SU-DHL-6 (cell line): ENCODE measurements around the gene DCHS2.

Experiments
- H2AFZ ChIP-seq: fragments of 200-600 bp; sonication (generic); 2 replicates; pipeline ENCODE4 v1.6.1; 2014; ENCODE audit warnings: low read depth, mild to moderate bottlenecking, moderate library complexity, mixed read lengths, antibody characterized with exemption, low read length; ENCODE audit not compliant: severe bottlenecking
- H3F3A ChIP-seq: fragments of 200-600 bp; shearing (Covaris generic); 2 replicates; pipeline ENCODE4 v1.6.0; 2016; ENCODE audit warnings: antibody characterized with exemption, mild to moderate bottlenecking; ENCODE audit not compliant: insufficient read depth
- H3K27ac ChIP-seq: fragments of 200-600 bp; sonication (generic); 2 replicates; pipeline ENCODE4 v1.5.1; 2016; ENCODE audit warnings: low read depth, mild to moderate bottlenecking, low read length, moderate library complexity, mixed read lengths
- H3K27me3 ChIP-seq: fragments of 200-600 bp; sonication (generic), shearing (Covaris generic); 2 replicates; pipeline ENCODE4 v1.6.0; 2014; ENCODE audit warnings: mild to moderate bottlenecking, low read length
- H3K36me3 ChIP-seq: fragments of 200-600 bp; sonication (generic); 2 replicates; pipeline ENCODE4 v1.6.1; 2014; ENCODE audit warnings: mild to moderate bottlenecking, low read length, mixed read lengths
- H3K4me2 ChIP-seq: fragments of 300-600, 200-600 bp; shearing (Covaris generic), sonication (generic); 2 replicates; pipeline ENCODE4 v1.6.0; 2014; ENCODE audit warnings: low read length, low read depth, mild to moderate bottlenecking; ENCODE audit not compliant: poor library complexity, severe bottlenecking
- H3K4me3 ChIP-seq: fragments of 200-600 bp; sonication (generic); 2 replicates; pipeline ENCODE4 v1.5.1; 2014; ENCODE audit warnings: antibody characterized with exemption, low read length, mild to moderate bottlenecking, mixed read lengths; ENCODE audit not compliant: insufficient read depth, poor library complexity, severe bottlenecking
- H3K79me2 ChIP-seq: fragments of 200-600 bp; sonication (generic); 2 replicates; pipeline ENCODE4 v1.6.1; 2014; ENCODE audit warnings: mild to moderate bottlenecking, low read length, moderate library complexity; ENCODE audit not compliant: insufficient read depth
- H3K9ac ChIP-seq: fragments of 200-600 bp; sonication (generic); 2 replicates; pipeline ENCODE4 v1.7.0; 2014; ENCODE audit warnings: mild to moderate bottlenecking, low read length
- H3K9me2 ChIP-seq: fragments of 200-600 bp; sonication (generic); replicated peaks from 2 replicates; pipeline ENCODE4 v1.6.1; 2014; ENCODE audit warnings: low read length; ENCODE audit not compliant: insufficient read depth
- H3K9me3 ChIP-seq: fragments of 200-600 bp; sonication (generic); 2 replicates; pipeline ENCODE4 v1.6.1; 2014; ENCODE audit warnings: low read length, mixed read lengths; ENCODE audit not compliant: insufficient read depth
- H4K20me1 ChIP-seq: fragments of 200-600 bp; sonication (generic); 2 replicates; pipeline ENCODE4 v1.6.1; 2014; ENCODE audit warnings: low read depth, mild to moderate bottlenecking, antibody characterized with exemption, low read length, moderate library complexity, mixed read lengths
- EZH2phosphoT487 ChIP-seq: fragments of 200-600 bp; sonication (generic), shearing (Covaris generic); conservative IDR thresholded peaks from 2 replicates; pipeline ENCODE4 v1.6.1; 2018; ENCODE audit warnings: mild to moderate bottlenecking, antibody characterized with exemption, low read length, moderate library complexity, mixed read lengths
- TF ChIP-seq, protein P1 (sequence below): fragments of 200-600 bp; sonication (generic); IDR thresholded peaks from one replicate; pipeline ENCODE4 v1.5.1; 2017; ENCODE audit warnings: antibody characterized with exemption, mild to moderate bottlenecking, low read length, moderate library complexity; ENCODE audit not compliant: insufficient read depth, poor library complexity, severe bottlenecking

The DCHS2 gene

DNA sequence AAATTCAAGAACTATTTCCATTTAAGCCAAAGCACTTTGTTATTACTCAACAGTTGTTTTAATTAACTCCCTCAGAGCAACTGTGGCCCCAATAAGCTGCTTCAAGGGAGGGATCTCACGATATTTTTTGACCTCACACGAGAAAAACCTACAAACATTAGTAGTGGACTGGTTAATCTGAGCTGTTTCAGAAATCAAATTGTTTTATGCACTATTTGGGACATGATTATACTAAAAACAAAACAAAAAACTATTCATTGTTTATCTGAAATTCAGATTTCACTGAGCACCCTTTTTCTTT lies 74.3 kb downstream of the DCHS2 start:
- Histone ChIP-seq H3K9me3 (no peaks in the 10 kb centered on the region), H2AFZ (no peak overlapping the region), H3K4me3 (no peak overlapping the region), H3K9me2 (no peaks in the 10 kb centered on the region), H3F3A (no peaks in the 10 kb centered on the region), H3K9ac (no peak overlapping the region), H3K79me2 (no peaks in the 10 kb centered on the region), H4K20me1 (no peaks in the 10 kb centered on the region), H3K4me2 (no peak overlapping the region), H3K27ac (no peak overlapping the region), H3K27me3 (no peaks in the 10 kb centered on the region), H3K36me3 (no peaks in the 10 kb centered on the region)
- TF ChIP-seq EZH2phosphoT487 = no peak
- TF ChIP-seq, protein P1, sequence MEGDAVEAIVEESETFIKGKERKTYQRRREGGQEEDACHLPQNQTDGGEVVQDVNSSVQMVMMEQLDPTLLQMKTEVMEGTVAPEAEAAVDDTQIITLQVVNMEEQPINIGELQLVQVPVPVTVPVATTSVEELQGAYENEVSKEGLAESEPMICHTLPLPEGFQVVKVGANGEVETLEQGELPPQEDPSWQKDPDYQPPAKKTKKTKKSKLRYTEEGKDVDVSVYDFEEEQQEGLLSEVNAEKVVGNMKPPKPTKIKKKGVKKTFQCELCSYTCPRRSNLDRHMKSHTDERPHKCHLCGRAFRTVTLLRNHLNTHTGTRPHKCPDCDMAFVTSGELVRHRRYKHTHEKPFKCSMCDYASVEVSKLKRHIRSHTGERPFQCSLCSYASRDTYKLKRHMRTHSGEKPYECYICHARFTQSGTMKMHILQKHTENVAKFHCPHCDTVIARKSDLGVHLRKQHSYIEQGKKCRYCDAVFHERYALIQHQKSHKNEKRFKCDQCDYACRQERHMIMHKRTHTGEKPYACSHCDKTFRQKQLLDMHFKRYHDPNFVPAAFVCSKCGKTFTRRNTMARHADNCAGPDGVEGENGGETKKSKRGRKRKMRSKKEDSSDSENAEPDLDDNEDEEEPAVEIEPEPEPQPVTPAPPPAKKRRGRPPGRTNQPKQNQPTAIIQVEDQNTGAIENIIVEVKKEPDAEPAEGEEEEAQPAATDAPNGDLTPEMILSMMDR = no peak

DNA sequence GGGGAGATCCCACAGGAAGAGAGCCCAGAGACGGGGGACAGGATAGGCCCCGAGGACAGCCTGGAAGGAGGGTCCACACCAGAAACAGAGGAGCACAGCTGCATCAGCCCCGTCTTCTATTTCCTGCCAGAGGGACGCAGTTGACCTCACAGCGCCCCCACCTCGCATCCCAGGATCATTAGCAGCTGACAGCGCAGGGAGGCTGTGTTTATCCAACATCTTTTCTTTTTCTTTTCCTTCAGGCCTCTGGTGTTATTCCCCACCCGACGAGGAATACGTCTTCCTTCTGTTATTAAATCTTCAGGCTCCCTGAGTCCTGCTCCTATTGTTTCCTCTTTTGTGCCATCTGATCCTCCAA lies 75.4 kb downstream of the DCHS2 start:
- TF ChIP-seq, protein P1 = no peak
- TF ChIP-seq EZH2phosphoT487 = no peak
- Histone ChIP-seq H3F3A (no peaks in the 10 kb centered on the region), H3K36me3 (no peaks in the 10 kb centered on the region), H3K27me3 (no peaks in the 10 kb centered on the region), H3K79me2 (no peaks in the 10 kb centered on the region), H4K20me1 (no peaks in the 10 kb centered on the region), H3K27ac (no peak overlapping the region), H3K9me2 (no peaks in the 10 kb centered on the region), H3K9me3 (no peaks in the 10 kb centered on the region), H2AFZ (no peak overlapping the region), H3K4me3 (no peak overlapping the region), H3K9ac (no peak overlapping the region), H3K4me2 (no peak overlapping the region)

DNA sequence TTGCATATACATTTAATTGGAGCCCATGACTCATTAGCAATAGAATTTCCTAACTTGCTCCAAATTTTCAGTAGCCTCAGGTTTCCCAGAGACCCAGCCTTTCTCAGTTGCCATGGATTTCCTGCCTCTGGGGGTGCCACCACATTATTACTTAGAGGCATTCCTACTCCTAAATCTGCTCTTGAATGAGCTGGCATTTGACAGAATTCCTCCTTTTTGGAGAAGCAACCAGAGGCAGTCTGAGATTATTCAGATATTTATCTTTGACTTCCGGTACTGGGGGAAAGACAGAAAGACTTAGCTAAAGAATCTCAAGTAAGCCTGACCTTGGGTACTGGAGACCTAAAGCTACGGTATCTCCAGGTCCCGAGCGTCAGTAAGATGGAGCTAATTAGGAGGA lies 76.3 kb downstream of the DCHS2 start:
- Histone ChIP-seq H3K9me2 (no peaks in the 10 kb centered on the region), H3K27ac (no peak overlapping the region), H3K36me3 (no peaks in the 10 kb centered on the region), H3K9me3 (no peaks in the 10 kb centered on the region), H4K20me1 (no peaks in the 10 kb centered on the region), H3K9ac (no peak overlapping the region), H3K27me3 (no peaks in the 10 kb centered on the region), H3F3A (no peaks in the 10 kb centered on the region), H3K79me2 (no peaks in the 10 kb centered on the region), H3K4me3 (no peak overlapping the region), H3K4me2 (no peak overlapping the region), H2AFZ (no peak overlapping the region)
- TF ChIP-seq EZH2phosphoT487 = no peak
- TF ChIP-seq, protein P1 = no peak

DNA sequence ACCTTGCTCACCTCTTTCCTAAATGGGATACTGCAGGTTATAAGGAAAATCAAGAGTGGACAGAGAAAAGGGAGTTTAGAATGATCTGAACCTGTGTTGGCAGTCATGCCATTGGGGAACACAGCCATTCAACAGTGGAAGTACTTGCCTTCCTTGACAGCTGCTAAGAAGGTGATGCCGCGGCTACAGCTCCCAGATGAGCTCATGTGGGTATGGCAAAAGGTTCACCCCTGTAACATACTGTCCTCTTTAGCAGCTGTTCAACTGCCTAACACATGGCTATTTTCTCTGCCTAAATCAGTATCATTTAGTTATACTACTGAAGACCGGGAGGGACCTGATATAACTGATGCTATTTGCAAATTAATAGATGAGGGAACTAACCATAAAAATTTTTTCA lies 76.8 kb downstream of the DCHS2 start:
- Histone ChIP-seq H2AFZ (no peak overlapping the region), H3F3A (no peaks in the 10 kb centered on the region), H3K9ac (no peak overlapping the region), H3K9me3 (no peaks in the 10 kb centered on the region), H4K20me1 (no peaks in the 10 kb centered on the region), H3K79me2 (no peaks in the 10 kb centered on the region), H3K4me3 (no peak overlapping the region), H3K27me3 (no peaks in the 10 kb centered on the region), H3K9me2 (no peaks in the 10 kb centered on the region), H3K27ac (no peak overlapping the region), H3K4me2 (no peak overlapping the region), H3K36me3 (no peaks in the 10 kb centered on the region)
- TF ChIP-seq EZH2phosphoT487 = no peak
- TF ChIP-seq, protein P1 = no peak
